GM18858 (cell line): ENCODE data around the gene ESX1.
"Not testable (repeated sequence)": the region's sequence is repeated elsewhere in the genome, so short reads cannot be mapped to it uniquely, and the experiment has no call there.

Source experiments
- ATAC-seq: cut with Tn5 transposase; IDR thresholded peaks from one replicate; pipeline ENCODE4 v1.9.1; 2021; ENCODE audit not compliant: unreplicated experiment

ESX1 gene

GRCh38 chrX:104254442-104255115, at the start of gene ESX1:
Gene ESX1, minus strand, starts transcription at chrX:104254933. Its CDS starts 84 bp downstream, at chrX:104254849.
- no peak for ATAC-seq

GRCh38 chrX:104295636-104296035, 40.9 kb upstream of the ESX1 start:
- no peak for ATAC-seq

- ATAC-seq, result no peak
Observed at GRCh38 chrX:104288961-104289360, 34.2 kb upstream of the ESX1 start.

GRCh38 chrX:104288269-104288668, 33.5 kb upstream of the ESX1 start:
- no peak for ATAC-seq

GRCh38 chrX:104285201-104285600, 30.5 kb upstream of the ESX1 start:
- ATAC-seq, result no peak

GRCh38 chrX:104284507-104284906, 29.8 kb upstream of the ESX1 start:
- no peak for ATAC-seq

- no peak for ATAC-seq
Observed at GRCh38 chrX:104282166-104282725, 27.5 kb upstream of the ESX1 start.

- no peak for ATAC-seq
Observed at GRCh38 chrX:104281564-104281963, 26.8 kb upstream of the ESX1 start.

GRCh38 chrX:104280609-104281008, 25.9 kb upstream of the ESX1 start:
- no peak for ATAC-seq

- no peak for ATAC-seq
Observed at GRCh38 chrX:104270916-104271512, 16.3 kb upstream of the ESX1 start.

GRCh38 chrX:104270212-104270611, 15.5 kb upstream of the ESX1 start:
- no peak for ATAC-seq

- no peak for ATAC-seq
Observed at GRCh38 chrX:104255465-104255864, 732 bp upstream of the ESX1 start.

- ATAC-seq, result no peak
Observed at GRCh38 chrX:104253567-104254441, 929 bp downstream of the ESX1 start.

GRCh38 chrX:104250470-104250869, 4.3 kb downstream of the ESX1 start:
- ATAC-seq, result no peak

GRCh38 chrX:104230060-104230459, 24.7 kb downstream of the ESX1 start:
- ATAC-seq, result not testable (repeated sequence)

GRCh38 chrX:104211187-104211586, 43.5 kb downstream of the ESX1 start:
- no peak for ATAC-seq

- ATAC-seq, result no peak
Observed at GRCh38 chrX:104205548-104205947, 49.2 kb downstream of the ESX1 start.
